ENCODE results near the gene SLC45A1.

Gene SLC45A1

GRCh38 chr1:8352886-8353785 is 35.2 kb downstream of the SLC45A1 start:
- DNase-seq (ENCODE audit: low read depth), result no peak

- DNase-seq (ENCODE audit: low read depth), result no peak
Measured at GRCh38 chr1:8354038-8354437, 36.1 kb downstream of the SLC45A1 start.

GRCh38 chr1:8355439-8356255 is 37.7 kb downstream of the SLC45A1 start:
- DNase-seq (ENCODE audit: low read depth), result no peak

- DNase-seq (ENCODE audit: low read depth), result no peak
Measured at GRCh38 chr1:8356256-8357209, 38.6 kb downstream of the SLC45A1 start.

GRCh38 chr1:8357329-8358101 is 39.6 kb downstream of the SLC45A1 start:
- no peak for DNase-seq (ENCODE audit: low read depth)

GRCh38 chr1:8358241-8358896 is 40.5 kb downstream of the SLC45A1 start:
- no peak for DNase-seq (ENCODE audit: low read depth)

GRCh38 chr1:8358897-8359616 is 41.1 kb downstream of the SLC45A1 start:
- DNase-seq (ENCODE audit: low read depth), result no peak

- no peak for DNase-seq (ENCODE audit: low read depth)
Measured at GRCh38 chr1:8359617-8360481, 41.9 kb downstream of the SLC45A1 start.

GRCh38 chr1:8360493-8361197 is 42.7 kb downstream of the SLC45A1 start:
- DNase-seq (ENCODE audit: low read depth), result no peak

GRCh38 chr1:8361198-8361849 is 43.4 kb downstream of the SLC45A1 start:
- DNase-seq (ENCODE audit: low read depth), result no peak

- DNase-seq (ENCODE audit: low read depth), result no peak
Measured at GRCh38 chr1:8362701-8363101, 44.8 kb downstream of the SLC45A1 start.

- no peak for DNase-seq (ENCODE audit: low read depth)
Measured at GRCh38 chr1:8363186-8363766, 45.4 kb downstream of the SLC45A1 start.

GRCh38 chr1:8363767-8364301 is 45.9 kb downstream of the SLC45A1 start:
- DNase-seq (ENCODE audit: low read depth), result no peak

- no peak for DNase-seq (ENCODE audit: low read depth)
Measured at GRCh38 chr1:8364528-8365442, 46.9 kb downstream of the SLC45A1 start.

GRCh38 chr1:8365661-8366362 is 47.9 kb downstream of the SLC45A1 start:
- no peak for DNase-seq (ENCODE audit: low read depth)

All from fibroblast of gingiva (primary cell).